GM21737 (cell line): ENCODE data around the gene SPPL3.

Source experiments
- ATAC-seq: cut with Tn5 transposase; IDR thresholded peaks from one replicate; pipeline ENCODE4 v1.9.1; 2021; ENCODE audit warnings: mild to moderate bottlenecking, moderate library complexity; ENCODE audit not compliant: unreplicated experiment

SPPL3 gene

GRCh38 chr12:120757226-120757742, 146.9 kb downstream of the SPPL3 start:
- ATAC-seq, result no peak

GRCh38 chr12:120755269-120755668, 148.9 kb downstream of the SPPL3 start:
- no peak for ATAC-seq

GRCh38 chr12:120754792-120755191, 149.4 kb downstream of the SPPL3 start:
- no peak for ATAC-seq

- ATAC-seq, result no peak
Measured at GRCh38 chr12:120751389-120751788, 152.8 kb downstream of the SPPL3 start.

GRCh38 chr12:120750806-120751205, 153.4 kb downstream of the SPPL3 start:
- no peak for ATAC-seq

- ATAC-seq, result no peak
Measured at GRCh38 chr12:120749256-120749655, 154.9 kb downstream of the SPPL3 start.

- no peak for ATAC-seq
Measured at GRCh38 chr12:120748242-120748641, 155.9 kb downstream of the SPPL3 start.

GRCh38 chr12:120744922-120745493, 159.2 kb downstream of the SPPL3 start:
- ATAC-seq, result no peak

GRCh38 chr12:120741476-120742421, 162.4 kb downstream of the SPPL3 start:
- no peak for ATAC-seq

GRCh38 chr12:120740871-120741270, 163.3 kb downstream of the SPPL3 start:
- no peak for ATAC-seq

- no peak for ATAC-seq
Measured at GRCh38 chr12:120739821-120740613, 164.1 kb downstream of the SPPL3 start.

GRCh38 chr12:120739031-120739762, 165.0 kb downstream of the SPPL3 start:
- ATAC-seq, result no peak

- no peak for ATAC-seq
Measured at GRCh38 chr12:120738252-120739030, 165.7 kb downstream of the SPPL3 start.

GRCh38 chr12:120737557-120738251, 166.5 kb downstream of the SPPL3 start:
- ATAC-seq, result no peak

GRCh38 chr12:120736404-120737331, 167.5 kb downstream of the SPPL3 start:
- no peak for ATAC-seq

GRCh38 chr12:120735181-120735580, 169.0 kb downstream of the SPPL3 start:
- ATAC-seq, result no peak

- ATAC-seq, result no peak
Measured at GRCh38 chr12:120734210-120734609, 169.9 kb downstream of the SPPL3 start.

GRCh38 chr12:120733574-120733973, 170.6 kb downstream of the SPPL3 start:
- no peak for ATAC-seq
